Measurements from ENCODE around the gene GABRR3.

GABRR3 gene

DNA sequence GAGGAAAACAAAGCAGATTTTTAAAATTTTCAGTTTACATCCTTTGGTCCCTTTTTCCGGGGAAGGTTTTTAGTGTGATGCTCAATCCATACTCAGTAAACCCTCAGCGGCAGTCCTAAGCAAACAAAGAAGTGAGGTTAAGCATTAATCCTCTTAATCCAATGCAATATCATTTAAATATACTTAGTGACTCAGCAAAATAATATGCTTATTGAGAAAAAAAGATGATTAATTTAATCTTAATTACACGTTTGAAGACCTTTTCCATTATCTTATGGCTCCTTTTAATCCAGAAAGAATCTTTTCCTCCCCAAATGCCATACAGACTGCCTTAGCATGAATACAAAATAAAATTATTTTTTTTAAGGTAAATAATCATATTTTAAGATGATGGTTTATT is at the start of gene GABRR3:
Gene GABRR3, minus strand, starts transcription at position 108 of the 400 bp plus-strand sequence. CDS start 328 bp downstream, outside the sequence.
- peak in 1 of 2 experiments; percentile 26 for DNase-seq (ENCODE audit: low spot score in 2 of 2)

GRCh38 chr3:98073486-98073885 is 38.4 kb upstream of the GABRR3 start:
- DNase-seq (ENCODE audit: low spot score in 2 of 2): no peak
- no peaks in the 10 kb centered on the region for H3K27me3 ChIP-seq (ENCODE audit: low read depth)
- H3K9me3 ChIP-seq: no peaks in the 10 kb centered on the region
- H3K36me3 ChIP-seq (replicated peaks): no peaks in the 10 kb centered on the region
- no peak overlapping the region for H3K4me3 ChIP-seq
- in situ Hi-C loops (cut with MboI; ENCODE audit: low sequenced_read_pairs): no loop called here
- H3K4me1 ChIP-seq: no peaks in the 10 kb centered on the region; the same call in 1 of the 2 replicates

More for the DNA sequence above, at the start of gene GABRR3:
- Histone ChIP-seq H3K4me1 (peaks cover 50% of the 10 kb centered on the region), H3K36me3 (replicated peaks) (no peaks in the 10 kb centered on the region), H3K9me3 (no peaks in the 10 kb centered on the region), H3K4me3 (no peak within 1 kb of the TSS), H3K27me3 (ENCODE audit: low read depth) (peaks cover 3% of the 10 kb centered on the region; the same call in 1 of the 2 replicates)
- in situ Hi-C loops (cut with MboI; ENCODE audit: low sequenced_read_pairs): no loop called here

GRCh38 chr3:98070840-98071239 is 35.7 kb upstream of the GABRR3 start:
- Histone ChIP-seq H3K36me3 (replicated peaks) (no peaks in the 10 kb centered on the region), H3K4me1 (no peaks in the 10 kb centered on the region; the same call in 1 of the 2 replicates), H3K27me3 (ENCODE audit: low read depth) (no peaks in the 10 kb centered on the region; the same call in 1 of the 2 replicates), H3K4me3 (no peak overlapping the region), H3K9me3 (no peaks in the 10 kb centered on the region)
- DNase-seq (ENCODE audit: low spot score in 2 of 2): no peak
- in situ Hi-C loops (cut with MboI; ENCODE audit: low sequenced_read_pairs): no loop called here

DNA sequence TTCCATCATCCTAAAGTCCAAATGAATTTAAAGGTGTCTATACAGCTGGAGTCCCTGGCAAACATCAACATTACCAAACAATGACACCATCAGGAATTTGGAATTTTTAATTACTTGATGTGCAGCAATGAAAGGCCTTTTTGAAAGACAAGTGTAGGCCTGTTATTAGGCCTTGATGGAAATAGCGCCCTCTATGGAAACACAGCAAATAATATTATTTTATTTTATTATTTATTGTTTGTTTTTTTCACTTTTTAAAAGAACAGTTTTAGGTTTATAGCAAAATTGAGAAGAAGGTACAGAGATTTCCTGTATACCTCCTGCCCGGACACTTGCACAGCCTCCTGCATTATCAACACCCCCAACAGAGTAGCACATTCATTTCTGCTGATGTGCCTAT is 33.7 kb upstream of the GABRR3 start:
- Histone ChIP-seq H3K36me3 (replicated peaks) (no peaks in the 10 kb centered on the region), H3K4me1 (no peaks in the 10 kb centered on the region; the same call in 1 of the 2 replicates), H3K4me3 (no peak overlapping the region), H3K9me3 (no peaks in the 10 kb centered on the region), H3K27me3 (ENCODE audit: low read depth) (no peaks in the 10 kb centered on the region; the same call in 1 of the 2 replicates)
- in situ Hi-C loops (cut with MboI; ENCODE audit: low sequenced_read_pairs): no loop called here
- no peak for DNase-seq (ENCODE audit: low spot score in 2 of 2)

- H3K4me3 ChIP-seq: no peak overlapping the region
- H3K9me3 ChIP-seq: no peaks in the 10 kb centered on the region
- H3K36me3 ChIP-seq (replicated peaks): no peaks in the 10 kb centered on the region
- in situ Hi-C loops (cut with MboI; ENCODE audit: low sequenced_read_pairs): no loop called here
- DNase-seq (ENCODE audit: low spot score in 2 of 2): peak; percentile 19 to 62
- peaks cover 3% of the 10 kb centered on the region; the same call in 1 of the 2 replicates for H3K27me3 ChIP-seq (ENCODE audit: low read depth)
- H3K4me1 ChIP-seq: peaks cover 17% of the 10 kb centered on the region
Observed at GRCh38 chr3:98058244-98058960, 23.3 kb upstream of the GABRR3 start.

- H3K9me3 ChIP-seq: no peaks in the 10 kb centered on the region
- H3K4me3 ChIP-seq: no peak overlapping the region
- H3K36me3 ChIP-seq (replicated peaks): no peaks in the 10 kb centered on the region
- DNase-seq (ENCODE audit: low spot score in 2 of 2): no peak
- in situ Hi-C loops (cut with MboI; ENCODE audit: low sequenced_read_pairs): no loop called here
- H3K4me1 ChIP-seq: peaks cover 17% of the 10 kb centered on the region
- peaks cover 3% of the 10 kb centered on the region; the same call in 1 of the 2 replicates for H3K27me3 ChIP-seq (ENCODE audit: low read depth)
Observed at GRCh38 chr3:98057631-98058030, 22.5 kb upstream of the GABRR3 start.

- Histone ChIP-seq H3K4me1 (peaks cover 17% of the 10 kb centered on the region), H3K36me3 (replicated peaks) (no peaks in the 10 kb centered on the region)
Observed at GRCh38 chr3:98056035-98056434, 20.9 kb upstream of the GABRR3 start.

GRCh38 chr3:98049271-98049670 is 14.2 kb upstream of the GABRR3 start:
- no peaks in the 10 kb centered on the region for H3K36me3 ChIP-seq (replicated peaks)
- DNase-seq (ENCODE audit: low spot score in 2 of 2): no peak

More at GRCh38 chr3:98056035-98056434, 20.9 kb upstream of the GABRR3 start:
- in situ Hi-C loops (cut with MboI; ENCODE audit: low sequenced_read_pairs): no loop called here
- H3K27me3 ChIP-seq (ENCODE audit: low read depth): peaks cover 3% of the 10 kb centered on the region; the same call in 1 of the 2 replicates
- H3K4me3 ChIP-seq: no peak overlapping the region
- H3K9me3 ChIP-seq: no peaks in the 10 kb centered on the region
- DNase-seq (ENCODE audit: low spot score in 2 of 2): no peak

GRCh38 chr3:98048586-98048985 is 13.5 kb upstream of the GABRR3 start:
- no peaks in the 10 kb centered on the region for H3K9me3 ChIP-seq
- H3K27me3 ChIP-seq (ENCODE audit: low read depth): peaks cover 3% of the 10 kb centered on the region; the same call in 1 of the 2 replicates
- no peak for DNase-seq (ENCODE audit: low spot score in 2 of 2)
- H3K4me3 ChIP-seq: no peak overlapping the region
- in situ Hi-C loops (cut with MboI; ENCODE audit: low sequenced_read_pairs): no loop called here
- no peaks in the 10 kb centered on the region for H3K4me1 ChIP-seq
- H3K36me3 ChIP-seq (replicated peaks): no peaks in the 10 kb centered on the region

More at GRCh38 chr3:98049271-98049670, 14.2 kb upstream of the GABRR3 start:
- H3K4me3 ChIP-seq: no peak overlapping the region
- no peaks in the 10 kb centered on the region for H3K4me1 ChIP-seq
- H3K9me3 ChIP-seq: no peaks in the 10 kb centered on the region
- in situ Hi-C loops (cut with MboI; ENCODE audit: low sequenced_read_pairs): no loop called here
- peaks cover 3% of the 10 kb centered on the region; the same call in 1 of the 2 replicates for H3K27me3 ChIP-seq (ENCODE audit: low read depth)

DNA sequence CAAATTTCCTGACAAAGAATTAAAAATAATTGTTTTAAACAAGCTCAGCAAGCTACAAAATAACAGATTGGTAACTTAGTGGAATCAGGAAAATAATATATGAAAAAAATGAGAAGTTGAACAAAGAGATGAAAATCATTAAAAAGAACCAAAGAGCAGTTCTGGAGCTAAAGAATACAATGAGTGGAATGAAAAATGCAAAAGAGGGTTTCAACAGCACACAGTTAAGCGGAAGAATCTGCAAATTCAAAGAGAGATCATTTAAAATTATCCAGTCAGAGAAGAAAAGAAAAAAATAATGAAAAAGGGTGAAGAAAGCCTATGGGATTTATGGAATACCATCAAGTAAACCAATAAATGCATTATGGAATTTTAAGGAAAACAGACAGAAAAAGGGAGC is 6.2 kb upstream of the GABRR3 start:
- Histone ChIP-seq H3K9me3 (no peaks in the 10 kb centered on the region), H3K36me3 (replicated peaks) (no peaks in the 10 kb centered on the region), H3K4me3 (no peak overlapping the region), H3K4me1 (peaks cover 14% of the 10 kb centered on the region), H3K27me3 (ENCODE audit: low read depth) (peaks cover 3% of the 10 kb centered on the region; the same call in 1 of the 2 replicates)
- no peak for DNase-seq (ENCODE audit: low spot score in 2 of 2)
- in situ Hi-C loops (cut with MboI; ENCODE audit: low sequenced_read_pairs): loop anchor here (5.0 kb wide), 1 partner anchor 286 kb away; no protein-coding TSS in a partner anchor

DNA sequence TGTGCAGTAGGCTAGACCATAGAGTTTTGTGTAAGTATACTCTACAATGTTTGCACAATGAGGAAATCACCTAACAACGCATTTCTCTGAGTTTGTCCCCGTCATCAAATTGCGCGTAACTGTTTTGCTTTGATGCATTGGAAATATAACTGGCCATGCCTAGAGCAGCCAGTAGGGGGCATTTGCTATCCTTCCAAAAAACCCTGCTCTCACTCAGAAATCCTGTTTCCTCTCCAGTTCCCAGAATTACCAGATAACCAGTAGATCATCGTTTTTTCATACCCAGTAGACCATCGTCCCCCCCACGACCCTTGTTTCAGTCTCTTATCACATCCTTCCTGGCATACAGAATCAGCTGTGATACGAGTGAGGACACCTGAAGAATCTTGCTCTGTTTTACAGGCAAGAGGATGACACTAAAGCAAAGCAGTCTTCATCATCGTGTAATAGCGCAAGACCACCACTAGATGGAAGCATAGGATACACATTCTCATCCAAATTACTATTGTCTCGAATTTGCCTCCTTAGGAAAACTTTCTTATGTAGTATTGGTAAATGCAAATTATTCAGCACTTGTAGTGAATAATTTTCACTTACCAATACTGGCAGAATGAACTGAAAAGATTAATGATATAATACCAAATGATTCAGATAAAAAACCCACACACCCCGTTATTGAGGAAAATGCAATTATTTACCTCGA is 4.4 kb upstream of the GABRR3 start:
- Histone ChIP-seq H3K4me1 (peaks cover 27% of the 10 kb centered on the region), H3K36me3 (replicated peaks) (no peaks in the 10 kb centered on the region), H3K27me3 (ENCODE audit: low read depth) (peaks cover 3% of the 10 kb centered on the region; the same call in 1 of the 2 replicates), H3K9me3 (no peaks in the 10 kb centered on the region), H3K4me3 (peak overlapping the region; percentile 17)
- peak; percentile 78 to 80 for DNase-seq (ENCODE audit: low spot score in 2 of 2)
- in situ Hi-C loops (cut with MboI; ENCODE audit: low sequenced_read_pairs): loop anchor here (5.0 kb wide), 1 partner anchor 288 kb away; no protein-coding TSS in a partner anchor

DNA sequence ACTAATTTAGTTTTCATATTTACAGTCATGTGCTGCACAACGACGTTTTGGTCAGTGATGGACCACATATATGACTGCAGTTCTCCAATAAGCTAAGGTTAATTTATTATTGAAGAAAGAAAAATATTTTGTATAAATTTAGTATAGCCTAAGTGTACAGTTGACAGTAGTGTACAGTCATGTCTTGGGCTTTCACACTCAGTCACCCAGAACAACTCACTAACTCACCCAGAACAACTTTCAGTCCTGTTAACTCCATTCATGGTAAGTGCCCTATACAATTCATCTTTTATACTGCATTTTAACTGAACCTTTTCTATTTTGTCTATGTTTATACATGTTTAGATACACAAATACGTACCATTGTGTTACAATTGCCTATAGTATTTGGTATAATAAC is 3.8 kb upstream of the GABRR3 start:
- Histone ChIP-seq H3K4me1 (peaks cover 29% of the 10 kb centered on the region), H3K27me3 (ENCODE audit: low read depth) (peaks cover 3% of the 10 kb centered on the region; the same call in 1 of the 2 replicates), H3K36me3 (replicated peaks) (no peaks in the 10 kb centered on the region), H3K9me3 (no peaks in the 10 kb centered on the region), H3K4me3 (no peak overlapping the region; the same call in 1 of the 2 replicates)
- no peak for DNase-seq (ENCODE audit: low spot score in 2 of 2)
- in situ Hi-C loops (cut with MboI; ENCODE audit: low sequenced_read_pairs): no loop called here

- H3K9me3 ChIP-seq: no peaks in the 10 kb centered on the region
- no peak overlapping the region for H3K4me3 ChIP-seq
- no peaks in the 10 kb centered on the region for H3K36me3 ChIP-seq (replicated peaks)
- in situ Hi-C loops (cut with MboI; ENCODE audit: low sequenced_read_pairs): no loop called here
- peaks cover 3% of the 10 kb centered on the region; the same call in 1 of the 2 replicates for H3K27me3 ChIP-seq (ENCODE audit: low read depth)
- DNase-seq (ENCODE audit: low spot score in 2 of 2): no peak
- H3K4me1 ChIP-seq: peaks cover 35% of the 10 kb centered on the region
Observed at GRCh38 chr3:98038286-98038685, 3.2 kb upstream of the GABRR3 start.

- H3K4me1 ChIP-seq: peaks cover 50% of the 10 kb centered on the region
- peaks cover 3% of the 10 kb centered on the region; the same call in 1 of the 2 replicates for H3K27me3 ChIP-seq (ENCODE audit: low read depth)
- H3K4me3 ChIP-seq: no peak overlapping the region
- H3K36me3 ChIP-seq (replicated peaks): no peaks in the 10 kb centered on the region
- H3K9me3 ChIP-seq: no peaks in the 10 kb centered on the region
- in situ Hi-C loops (cut with MboI; ENCODE audit: low sequenced_read_pairs): no loop called here
- DNase-seq (ENCODE audit: low spot score in 2 of 2): no peak
Observed at GRCh38 chr3:98034486-98034885, 629 bp downstream of the GABRR3 start.

Data from HAP-1 (cell line).